ENCODE results near the gene PCDHA7. TPM values are rescaled to one million over a fixed set of nuclear protein-coding genes. Genes with fewer than 3 reads are reported as not detected.
"Not testable (repeated sequence)": the region's sequence is repeated elsewhere in the genome, so short reads cannot be mapped to it uniquely, and the experiment has no call there.

Gene PCDHA7
- total and polyA plus RNA-seq, 8 donors, result 0.19 to 0.96 (median 0.52) TPM

DNA sequence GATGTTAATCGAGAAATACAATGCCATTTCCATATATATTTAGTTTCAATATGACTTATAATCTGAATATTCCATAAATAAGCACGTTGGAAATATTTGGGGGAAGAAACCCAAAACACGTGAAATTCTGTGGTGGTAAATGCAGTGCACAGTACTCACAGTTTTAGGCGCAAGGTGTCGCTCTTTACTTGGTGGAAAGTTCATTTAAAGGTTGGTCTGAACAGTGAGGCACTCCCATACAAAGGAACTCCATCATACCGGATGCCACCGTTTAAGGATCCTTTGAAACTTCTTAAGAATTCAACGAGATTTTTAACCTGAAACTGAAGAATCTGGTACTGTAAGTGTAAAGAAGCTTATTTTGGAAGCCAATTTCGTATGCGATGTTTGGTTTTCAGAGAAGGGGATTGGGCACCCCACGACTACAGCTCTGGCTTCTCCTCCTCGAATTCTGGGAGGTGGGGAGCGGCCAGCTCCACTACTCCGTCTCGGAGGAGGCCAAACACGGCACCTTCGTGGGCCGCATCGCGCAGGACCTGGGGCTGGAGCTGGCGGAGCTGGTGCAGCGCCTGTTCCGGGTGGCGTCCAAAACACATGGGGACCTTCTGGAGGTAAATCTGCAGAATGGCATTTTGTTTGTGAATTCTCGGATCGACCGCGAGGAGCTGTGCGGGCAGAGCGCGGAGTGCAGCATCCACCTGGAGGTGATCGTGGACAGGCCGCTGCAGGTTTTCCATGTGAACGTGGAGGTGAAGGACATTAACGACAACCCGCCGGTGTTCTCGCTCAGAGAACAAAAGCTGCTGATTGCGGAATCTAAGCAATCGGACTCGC, 34.9 kb downstream of the PCDHA7 start, which contains the start of gene PCDHA11:
PCDHA11 (plus strand) TSS at position 237 of the 834 bp plus-strand sequence; CDS start at position 384, 147 bp downstream.
- FAIRE-seq (no peak), ATAC-seq (peak; percentile 86 to 100 (median 93)), DNase-seq (peak in 1 of 6 donors; percentile 26)
- TF ChIP-seq, protein P1, sequence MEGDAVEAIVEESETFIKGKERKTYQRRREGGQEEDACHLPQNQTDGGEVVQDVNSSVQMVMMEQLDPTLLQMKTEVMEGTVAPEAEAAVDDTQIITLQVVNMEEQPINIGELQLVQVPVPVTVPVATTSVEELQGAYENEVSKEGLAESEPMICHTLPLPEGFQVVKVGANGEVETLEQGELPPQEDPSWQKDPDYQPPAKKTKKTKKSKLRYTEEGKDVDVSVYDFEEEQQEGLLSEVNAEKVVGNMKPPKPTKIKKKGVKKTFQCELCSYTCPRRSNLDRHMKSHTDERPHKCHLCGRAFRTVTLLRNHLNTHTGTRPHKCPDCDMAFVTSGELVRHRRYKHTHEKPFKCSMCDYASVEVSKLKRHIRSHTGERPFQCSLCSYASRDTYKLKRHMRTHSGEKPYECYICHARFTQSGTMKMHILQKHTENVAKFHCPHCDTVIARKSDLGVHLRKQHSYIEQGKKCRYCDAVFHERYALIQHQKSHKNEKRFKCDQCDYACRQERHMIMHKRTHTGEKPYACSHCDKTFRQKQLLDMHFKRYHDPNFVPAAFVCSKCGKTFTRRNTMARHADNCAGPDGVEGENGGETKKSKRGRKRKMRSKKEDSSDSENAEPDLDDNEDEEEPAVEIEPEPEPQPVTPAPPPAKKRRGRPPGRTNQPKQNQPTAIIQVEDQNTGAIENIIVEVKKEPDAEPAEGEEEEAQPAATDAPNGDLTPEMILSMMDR (IDR thresholded peaks at IDR 0.05), result peak in 1 of 4 donors; percentile 12
- intact Hi-C loops (cut with DNase I), result no loop called here
- H3K9me3 ChIP-seq, result no peaks in the 10 kb centered on the region
- peak within 1 kb of the TSS in 2 of 4 donors; percentile 18 to 37 for H3K4me3 ChIP-seq
- 13 to 15% methylated on average over 41 of the region's 41 CpGs for WGBS, 2 donors
- no peaks in the 10 kb centered on the region for H3K36me3 ChIP-seq
- H3K27me3 ChIP-seq, result no peaks in the 10 kb centered on the region
- no peaks in the 10 kb centered on the region for H3K4me1 ChIP-seq
- H3K27ac ChIP-seq, result no peak within 1 kb of the TSS

DNA sequence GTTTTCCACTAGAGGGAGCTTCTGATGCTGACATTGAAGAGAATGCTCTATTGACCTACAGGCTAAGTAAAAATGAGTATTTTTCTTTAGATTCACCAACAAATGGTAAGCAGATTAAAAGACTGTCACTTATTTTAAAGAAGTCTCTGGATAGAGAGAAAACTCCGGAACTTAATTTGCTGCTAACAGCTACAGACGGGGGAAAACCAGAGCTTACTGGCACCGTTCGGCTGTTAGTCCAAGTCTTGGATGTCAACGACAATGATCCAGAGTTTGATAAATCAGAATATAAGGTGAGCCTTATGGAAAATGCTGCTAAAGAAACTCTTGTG, 35.5 kb downstream of the PCDHA7 start:
- Histone ChIP-seq H3K27ac (no peak overlapping the region), H3K27me3 (no peaks in the 10 kb centered on the region), H3K36me3 (no peaks in the 10 kb centered on the region), H3K4me1 (no peaks in the 10 kb centered on the region), H3K9me3 (no peaks in the 10 kb centered on the region), H3K4me3 (peak overlapping the region in 1 of 4 donors; percentile 18)
- DNase-seq (no peak), FAIRE-seq (no peak), ATAC-seq (peak in 2 of 4 donors; percentile 76 to 83)
- intact Hi-C loops (cut with DNase I), result no loop called here
- WGBS, 2 donors, result 46 to 57% methylated on average over 5 of the region's 5 CpGs
- TF ChIP-seq, protein P1 (IDR thresholded peaks at IDR 0.05), result no peak

DNA sequence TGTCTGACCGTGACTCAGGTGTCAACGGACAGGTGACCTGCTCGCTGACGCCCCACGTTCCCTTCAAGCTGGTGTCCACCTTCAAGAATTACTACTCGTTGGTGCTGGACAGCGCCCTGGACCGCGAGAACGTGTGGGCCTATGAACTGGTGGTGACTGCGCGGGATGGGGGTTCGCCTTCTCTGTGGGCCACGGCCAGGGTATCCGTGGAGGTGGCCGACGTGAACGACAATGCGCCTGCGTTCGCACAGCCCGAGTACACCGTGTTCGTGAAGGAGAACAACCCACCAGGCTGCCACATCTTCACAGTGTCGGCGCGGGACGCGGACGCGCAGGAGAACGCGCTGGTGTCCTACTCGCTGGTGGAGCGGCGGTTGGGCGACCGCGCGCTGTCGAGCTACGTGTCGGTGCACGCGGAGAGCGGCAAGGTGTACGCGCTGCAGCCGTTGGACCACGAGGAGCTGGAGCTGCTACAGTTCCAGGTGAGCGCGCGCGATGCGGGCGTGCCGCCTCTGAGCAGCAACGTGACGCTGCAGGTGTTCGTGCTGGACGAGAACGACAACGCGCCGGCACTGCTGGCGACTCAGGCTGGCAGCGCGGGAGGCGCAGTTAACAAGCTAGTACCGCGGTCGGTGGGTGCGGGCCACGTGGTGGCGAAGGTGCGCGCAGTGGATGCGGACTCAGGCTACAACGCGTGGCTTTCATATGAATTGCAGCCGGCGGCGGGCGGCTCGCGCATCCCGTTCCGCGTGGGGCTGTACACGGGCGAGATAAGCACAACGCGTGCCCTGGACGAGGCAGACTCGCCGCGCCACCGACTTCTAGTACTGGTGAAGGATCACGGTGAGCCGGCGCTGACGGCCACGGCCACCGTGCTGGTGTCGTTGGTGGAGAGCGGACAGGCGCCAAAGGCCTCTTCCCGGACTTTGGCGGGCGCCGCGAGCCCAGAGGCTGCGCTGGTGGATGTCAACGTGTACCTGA, 36.4 kb downstream of the PCDHA7 start:
- intact Hi-C loops (cut with DNase I), result loop anchor here in 1 of 3 donors (10.0 kb wide), 1 partner anchor 174 kb away; no protein-coding TSS in a partner anchor
- Histone ChIP-seq H3K4me3 (no peak overlapping the region), H3K27ac (no peak overlapping the region), H3K4me1 (no peaks in the 10 kb centered on the region), H3K27me3 (no peaks in the 10 kb centered on the region), H3K9me3 (no peaks in the 10 kb centered on the region), H3K36me3 (no peaks in the 10 kb centered on the region)
- no peak for FAIRE-seq
- DNase-seq, result peak in 2 of 6 donors; percentile 49 to 57
- WGBS, 2 donors, result 38 to 52% methylated on average over 114 of the region's 114 CpGs
- no peak for ATAC-seq
- TF ChIP-seq, protein P1 (IDR thresholded peaks at IDR 0.05), result no peak

DNA sequence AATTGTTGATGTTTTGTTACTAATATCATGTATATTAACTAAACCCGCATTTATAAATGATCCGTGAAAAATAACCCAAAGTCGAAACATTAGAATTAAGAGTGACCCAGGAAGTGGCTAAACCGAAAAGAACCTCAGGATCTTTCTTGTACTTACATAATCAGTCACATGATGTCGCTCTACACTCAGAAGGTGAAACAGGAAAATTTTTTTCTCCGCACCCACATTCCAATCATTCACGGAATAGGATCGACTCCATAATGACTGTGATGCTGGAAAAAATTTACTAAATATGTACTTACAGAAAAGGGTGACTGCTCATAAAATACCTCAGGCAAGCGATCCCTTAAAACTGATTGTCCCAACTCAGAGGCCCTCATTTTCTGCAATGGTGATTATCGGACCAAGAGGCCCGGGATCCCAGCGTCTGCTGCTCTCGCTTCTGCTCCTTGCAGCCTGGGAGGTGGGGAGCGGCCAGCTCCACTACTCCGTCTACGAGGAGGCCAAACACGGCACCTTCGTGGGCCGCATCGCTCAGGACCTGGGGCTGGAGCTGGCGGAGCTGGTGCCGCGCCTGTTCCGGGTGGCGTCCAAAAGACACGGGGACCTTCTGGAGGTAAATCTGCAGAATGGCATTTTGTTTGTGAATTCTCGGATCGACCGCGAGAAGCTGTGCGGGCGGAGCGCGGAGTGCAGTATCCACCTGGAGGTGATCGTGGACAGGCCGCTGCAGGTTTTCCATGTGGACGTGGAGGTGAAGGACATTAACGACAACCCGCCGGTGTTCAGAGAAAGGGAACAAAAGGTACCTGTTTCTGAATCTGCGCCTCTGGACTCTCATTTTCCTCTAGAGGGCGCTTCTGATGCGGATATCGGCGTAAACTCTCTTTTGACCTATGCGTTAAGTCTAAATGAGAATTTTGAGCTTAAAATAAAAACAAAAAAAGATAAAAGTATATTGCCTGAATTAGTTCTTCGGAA, 41.3 kb downstream of the PCDHA7 start, which contains the start of gene PCDHA12:
PCDHA12 (plus strand) TSS at position 224 of the 981 bp plus-strand sequence; CDS start at position 389, 165 bp downstream.
- Histone ChIP-seq H3K27me3 (no peaks in the 10 kb centered on the region), H3K9me3 (no peaks in the 10 kb centered on the region), H3K27ac (no peak within 1 kb of the TSS), H3K4me1 (no peaks in the 10 kb centered on the region), H3K36me3 (no peaks in the 10 kb centered on the region), H3K4me3 (peak within 1 kb of the TSS in 2 of 4 donors; percentile 14 to 26)
- DNase-seq, result peak in 1 of 6 donors; percentile 31
- FAIRE-seq, result no peak
- peak; percentile 69 to 88 (median 76) for ATAC-seq
- intact Hi-C loops (cut with DNase I), result loop anchor here in 1 of 3 donors (10.0 kb wide), 1 partner anchor 169 kb away; no protein-coding TSS in a partner anchor
- 13 to 16% methylated on average over 42 to 47 of the region's 47 CpGs for WGBS, 2 donors
- TF ChIP-seq, protein P1 (IDR thresholded peaks at IDR 0.05), result no peak

DNA sequence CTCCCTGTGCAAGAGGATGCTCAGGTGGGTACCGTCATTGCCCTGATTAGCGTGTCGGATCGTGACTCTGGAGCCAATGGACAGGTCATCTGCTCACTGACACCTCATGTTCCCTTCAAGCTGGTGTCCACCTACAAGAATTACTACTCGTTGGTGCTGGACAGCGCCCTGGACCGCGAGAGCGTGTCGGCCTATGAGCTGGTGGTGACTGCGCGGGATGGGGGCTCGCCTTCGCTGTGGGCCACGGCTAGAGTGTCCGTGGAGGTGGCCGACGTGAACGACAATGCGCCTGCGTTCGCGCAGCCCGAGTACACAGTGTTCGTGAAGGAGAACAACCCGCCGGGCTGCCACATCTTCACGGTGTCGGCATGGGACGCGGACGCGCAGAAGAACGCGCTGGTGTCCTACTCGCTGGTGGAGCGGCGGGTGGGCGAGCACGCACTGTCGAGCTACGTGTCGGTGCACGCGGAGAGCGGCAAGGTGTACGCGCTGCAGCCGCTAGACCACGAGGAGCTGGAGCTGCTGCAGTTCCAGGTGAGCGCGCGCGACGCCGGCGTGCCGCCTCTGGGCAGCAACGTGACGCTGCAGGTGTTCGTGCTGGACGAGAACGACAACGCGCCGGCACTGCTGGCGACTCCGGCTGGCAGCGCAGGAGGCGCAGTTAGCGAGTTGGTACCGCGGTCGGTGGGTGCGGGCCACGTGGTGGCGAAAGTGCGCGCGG, 42.6 kb downstream of the PCDHA7 start:
- H3K27ac ChIP-seq, H3K9me3 ChIP-seq, H3K4me3 ChIP-seq, ATAC-seq, FAIRE-seq, H3K4me1 ChIP-seq, H3K36me3 ChIP-seq, H3K27me3 ChIP-seq: not testable (repeated sequence)
- 31 to 33% methylated on average over 79 to 80 of the region's 80 CpGs for WGBS, 2 donors
- peak in 1 of 6 donors; percentile 50 for DNase-seq
- intact Hi-C loops (cut with DNase I), result loop anchor here in 1 of 3 donors (10.0 kb wide), 1 partner anchor 168 kb away; no protein-coding TSS in a partner anchor
